Gastrocnemius medialis (tissue), 4 donors: Measurements from ENCODE around the gene TRIM24.

Source experiments
- CTCF ChIP-seq, 5 experiments: fragments of 450-650 bp in 3 of 5; fragments of 200-600 bp in 2 of 5; sonication (generic) in 2 of 5; IDR thresholded peaks in 4 of 5; conservative IDR thresholded peaks in 1 of 5; 1 replicate in 4 of 5; 2 replicates in 1 of 5; pipeline ENCODE4 v1.5.1; 2016 to 2019; ENCODE audit warnings: antibody characterized with exemption in 5 of 5, mild to moderate bottlenecking in 3 of 5, moderate library complexity in 3 of 5
- POLR2A ChIP-seq, 2 donors: fragments of 450-650 bp; IDR thresholded peaks; one replicate each; pipeline ENCODE4 v1.6.1; 2017; ENCODE audit warnings: antibody characterized with exemption in 2 of 2, mild to moderate bottlenecking in 2 of 2, moderate library complexity in 2 of 2

- TF ChIP-seq POLR2A (IDR thresholded peaks at IDR 0.05) (no peak), CTCF (IDR thresholded peaks at IDR 0.05 in 4 of 5, conservative IDR thresholded peaks at IDR 0.05 in 1 of 5) (no peak)
Observed at GRCh38 chr7:138458576-138459412, 1.3 kb upstream of the TRIM24 start.
